B cell (primary cell): ENCODE measurements around the gene RPS21. TPM values are rescaled to one million over a fixed set of nuclear protein-coding genes. Genes with fewer than 3 reads are reported as not detected.

Experiments used
- ATAC-seq: fragments of 200-7000 bp; cut with Tn5 transposase; one replicate; pipeline ENCODE4 v1.10.0; 2021; ENCODE audit warnings: low read depth, mild to moderate bottlenecking, moderate number of reproducible peaks, moderate library complexity
- CTCF ChIA-PET: fragments of 350-600 bp; sonication (Branson Sonifier 250); formaldehyde crosslinking; loops from one replicate; lab custom pipeline; 2021; ENCODE audit warnings: antibody characterized with exemption, inconsistent platforms; lab: Charles Lee
- POLR2A ChIA-PET: fragments of 350-600 bp; sonication (Branson Sonifier 250); formaldehyde crosslinking; loops from one replicate; lab custom pipeline; 2021; ENCODE audit warnings: antibody characterized with exemption; lab: Charles Lee
- DNase-seq: peaks from one replicate; pipeline ENCODE4 v3.0.0; 2013
- H2AFZ ChIP-seq: 2 replicates; pipeline ENCODE4 v1.6.1; 2012; ENCODE audit warnings: mild to moderate bottlenecking, low read depth, low read length; ENCODE audit not compliant: insufficient read depth, poor library complexity, severe bottlenecking
- H3K27ac ChIP-seq, 2 donors: 1 replicate in 1 of 2; 2 replicates in 1 of 2; pipeline ENCODE4 v1.5.1; 2012 to 2013; ENCODE audit warnings: low read length in 2 of 2, mild to moderate bottlenecking in 2 of 2, moderate library complexity in 1 of 2
- H3K27me3 ChIP-seq, 4 experiments: fragments of 200-600 bp in 1 of 4; sonication (generic) in 1 of 4; replicated peaks in 1 of 4; 1 replicate in 2 of 4; 2 replicates in 2 of 4; pipeline versions ENCODE4 v1.6.1 to v1.7.0; 2013 to 2016; ENCODE audit warnings: low read length in 3 of 4, mild to moderate bottlenecking in 2 of 4, mixed read lengths in 1 of 4, moderate library complexity in 1 of 4; ENCODE audit not compliant: insufficient read depth in 4 of 4, control insufficient read depth in 3 of 4; ENCODE audit errors: control extremely low read depth in 1 of 4
- H3K36me3 ChIP-seq, 2 experiments: replicated peaks in 1 of 2; 1 replicate in 1 of 2; 2 replicates in 1 of 2; pipeline versions ENCODE4 v1.6.1 to v1.7.1; 2013; ENCODE audit warnings: low read length in 1 of 2; ENCODE audit not compliant: insufficient read depth in 2 of 2, control insufficient read depth in 1 of 2; ENCODE audit errors: control extremely low read depth in 1 of 2, extremely low read depth in 1 of 2
- H3K4me1 ChIP-seq, 2 donors: fragments of 200-600 bp in 1 of 2; sonication (generic) in 1 of 2; 1 replicate in 1 of 2; 2 replicates in 1 of 2; pipeline versions ENCODE4 v1.5.1 to v1.6.1; 2013 to 2017; ENCODE audit warnings: low read length in 2 of 2; ENCODE audit not compliant: control insufficient read depth in 2 of 2, insufficient read depth in 2 of 2
- H3K4me2 ChIP-seq: replicated peaks from 2 replicates; pipeline ENCODE3; 2012; ENCODE audit warnings: mild to moderate bottlenecking, low read depth, low read length; ENCODE audit not compliant: poor library complexity, severe bottlenecking
- H3K4me3 ChIP-seq, 5 experiments: fragments of 200-600 bp in 1 of 5; sonication (generic) in 1 of 5; 1 replicate in 3 of 5; 2 replicates in 2 of 5; pipeline versions ENCODE4 v1.5.1 to v1.7.0; 2011 to 2016; ENCODE audit warnings: low read length in 4 of 5, mild to moderate bottlenecking in 4 of 5, low read depth in 2 of 5, control low read depth in 1 of 5, moderate library complexity in 1 of 5; ENCODE audit not compliant: insufficient read depth in 1 of 5; ENCODE audit errors: control extremely low read depth in 1 of 5, extremely low read depth in 1 of 5
- H3K79me2 ChIP-seq: fragments of 200-600 bp; sonication (generic); one replicate; pipeline ENCODE4 v1.6.0; 2016; ENCODE audit warnings: low read length; ENCODE audit not compliant: control insufficient read depth, insufficient read depth
- H3K9ac ChIP-seq: fragments of 200-600 bp; sonication (generic); 2 replicates; pipeline ENCODE4 v1.6.1; 2017; ENCODE audit warnings: mild to moderate bottlenecking, low read length, moderate library complexity
- H3K9me3 ChIP-seq, 3 donors: one replicate each; pipeline versions ENCODE4 v1.6.1 to v1.7.1; 2013; ENCODE audit warnings: low read length in 2 of 3; ENCODE audit not compliant: control insufficient read depth in 2 of 3, insufficient read depth in 1 of 3; ENCODE audit errors: control extremely low read depth in 1 of 3
- H4K20me1 ChIP-seq: 2 replicates; pipeline ENCODE4 v1.6.0; 2012; ENCODE audit warnings: mild to moderate bottlenecking, low read length; ENCODE audit not compliant: insufficient read depth, control insufficient read depth, poor library complexity, severe bottlenecking
- H3K27ac Mint-ChIP-seq: one replicate; pipeline ENCODE4 v1.8.0; 2021; ENCODE audit warnings: mixed read lengths
- H3K27me3 Mint-ChIP-seq: one replicate; pipeline ENCODE4 v1.8.0; 2021; ENCODE audit warnings: mixed read lengths
- H3K4me1 Mint-ChIP-seq: one replicate; pipeline ENCODE4 v1.8.0; 2021; ENCODE audit warnings: mixed read lengths
- H3K4me3 Mint-ChIP-seq: one replicate; pipeline ENCODE4 v1.8.0; 2021; ENCODE audit warnings: mixed read lengths
- H3K9me3 Mint-ChIP-seq: one replicate; pipeline ENCODE4 v1.8.0; 2022; ENCODE audit warnings: mixed read lengths; ENCODE audit not compliant: insufficient read depth
- EZH2 ChIP-seq: IDR thresholded peaks from 2 replicates; pipeline ENCODE4 v1.6.1; 2012; ENCODE audit warnings: borderline replicate concordance, low read depth, mild to moderate bottlenecking, moderate library complexity, low read length; ENCODE audit not compliant: insufficient read depth, poor library complexity, severe bottlenecking
- WGBS: methylation state at CpG from one replicate; pipeline ENCODE4 v1.1.5; 2013; ENCODE audit warnings: missing lambda C conversion rate; ENCODE audit not compliant: insufficient coverage; 5-methylcytosine and 5-hydroxymethylcytosine counted together
- intact Hi-C: fragments of 100-400 bp; cut with micrococcal nuclease; formaldehyde crosslinking; loops from one replicate; pipeline ENCODE4 v1.10.0; 2022
- polyA plus RNA-seq: library from polyadenylated mRNA; depleted of rRNA; stranded (reverse); fragments of >200 nt; gene quantifications from 2 replicates; pipeline ENCODE4 v1.2.3, GENCODE V29; 2012
- total RNA-seq, 2 donors: library from RNA; stranded (reverse); fragments of 120-200 nt in 1 of 2; gene quantifications; 1 replicate in 1 of 2; 2 replicates in 1 of 2; pipeline versions ENCODE4 v1.2.3 to v1.2.4, GENCODE V29; 2013 to 2022
- TF ChIP-seq, protein P1 (sequence below): fragments of 200-600 bp; IDR thresholded peaks from one replicate; pipeline ENCODE4 v1.8.0; 2022; ENCODE audit warnings: antibody characterized with exemption, mild to moderate bottlenecking

The RPS21 gene
- total and polyA plus RNA-seq, 2 donors (not counting 1 experiment from before 2014, with no cell fraction given) = 2,653 to 9,603 TPM

- Histone ChIP-seq H3K27me3 (peaks cover 0 to 8% (median 0%) of the 10 kb centered on the region in 4 experiments), H3K27ac (no peak overlapping the region), H3K4me1 (peaks cover 16 to 22% of the 10 kb centered on the region in 2 donors), H3K36me3 (no peaks in the 10 kb centered on the region), H2AFZ (no peak overlapping the region), H3K79me2 (no peaks in the 10 kb centered on the region), H3K9me3 (no peaks in the 10 kb centered on the region), H4K20me1 (no peaks in the 10 kb centered on the region), H3K9ac (no peak overlapping the region), H3K4me2 (no peak overlapping the region), H3K4me3 (no peak overlapping the region)
- whole genome bisulfite sequencing = 79% methylated on average over 19 of the region's 22 CpGs
- CTCF ChIA-PET = no interaction called here
- ATAC-seq (no peak), DNase-seq (no peak)
- TF ChIP-seq, protein P1, sequence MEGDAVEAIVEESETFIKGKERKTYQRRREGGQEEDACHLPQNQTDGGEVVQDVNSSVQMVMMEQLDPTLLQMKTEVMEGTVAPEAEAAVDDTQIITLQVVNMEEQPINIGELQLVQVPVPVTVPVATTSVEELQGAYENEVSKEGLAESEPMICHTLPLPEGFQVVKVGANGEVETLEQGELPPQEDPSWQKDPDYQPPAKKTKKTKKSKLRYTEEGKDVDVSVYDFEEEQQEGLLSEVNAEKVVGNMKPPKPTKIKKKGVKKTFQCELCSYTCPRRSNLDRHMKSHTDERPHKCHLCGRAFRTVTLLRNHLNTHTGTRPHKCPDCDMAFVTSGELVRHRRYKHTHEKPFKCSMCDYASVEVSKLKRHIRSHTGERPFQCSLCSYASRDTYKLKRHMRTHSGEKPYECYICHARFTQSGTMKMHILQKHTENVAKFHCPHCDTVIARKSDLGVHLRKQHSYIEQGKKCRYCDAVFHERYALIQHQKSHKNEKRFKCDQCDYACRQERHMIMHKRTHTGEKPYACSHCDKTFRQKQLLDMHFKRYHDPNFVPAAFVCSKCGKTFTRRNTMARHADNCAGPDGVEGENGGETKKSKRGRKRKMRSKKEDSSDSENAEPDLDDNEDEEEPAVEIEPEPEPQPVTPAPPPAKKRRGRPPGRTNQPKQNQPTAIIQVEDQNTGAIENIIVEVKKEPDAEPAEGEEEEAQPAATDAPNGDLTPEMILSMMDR = no peak
- TF ChIP-seq EZH2 = no peak
- intact Hi-C loops = no loop called here
- POLR2A ChIA-PET = no interaction called here
- no peak overlapping the region for H3K4me3 Mint-ChIP-seq
- H3K4me1 Mint-ChIP-seq = peaks cover 12% of the 10 kb centered on the region
- no peaks in the 10 kb centered on the region for H3K9me3 Mint-ChIP-seq
- H3K27me3 Mint-ChIP-seq = no peaks in the 10 kb centered on the region
- no peak overlapping the region for H3K27ac Mint-ChIP-seq
Observed at GRCh38 chr20:62412194-62413024, 25.5 kb downstream of the RPS21 start.

DNA sequence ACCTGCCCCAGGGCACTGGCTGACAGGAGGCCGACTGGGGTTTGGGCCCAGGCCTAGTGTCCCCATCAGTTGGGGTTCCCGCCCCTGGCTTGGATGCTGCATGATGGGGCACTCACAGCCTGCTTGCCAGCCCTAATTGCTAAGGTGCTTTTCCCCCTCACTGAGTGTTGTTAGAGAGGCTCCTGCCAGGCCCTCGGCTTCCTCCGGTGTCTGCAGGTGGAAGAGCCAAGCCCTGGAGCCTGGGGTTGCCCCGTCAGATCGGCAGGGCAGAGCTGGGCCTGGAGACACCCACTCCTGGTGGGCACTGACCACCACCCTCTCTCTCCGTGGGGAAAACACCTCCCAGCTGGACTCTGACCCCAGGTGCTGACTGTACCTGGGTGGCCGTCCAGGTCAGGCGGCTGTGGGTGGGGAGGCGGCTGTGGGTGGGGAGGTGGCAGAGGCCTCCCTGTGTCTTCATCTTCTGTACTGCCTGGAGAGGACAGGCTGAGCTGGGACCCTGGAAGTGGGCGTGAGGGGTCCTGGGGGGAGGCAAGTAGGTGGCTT lies 26.2 kb downstream of the RPS21 start:
- Mint-ChIP-seq H3K9me3 (no peaks in the 10 kb centered on the region), H3K27me3 (no peaks in the 10 kb centered on the region), H3K4me1 (peaks cover 12% of the 10 kb centered on the region), H3K4me3 (no peak overlapping the region), H3K27ac (no peak overlapping the region)
- Histone ChIP-seq H3K4me1 (peaks cover 11 to 16% of the 10 kb centered on the region in 2 donors), H3K36me3 (no peaks in the 10 kb centered on the region), H4K20me1 (no peaks in the 10 kb centered on the region), H3K79me2 (no peaks in the 10 kb centered on the region), H3K4me2 (no peak overlapping the region), H3K27me3 (peaks cover 0 to 8% (median 0%) of the 10 kb centered on the region in 4 experiments), H3K27ac (no peak overlapping the region), H2AFZ (no peak overlapping the region), H3K9ac (no peak overlapping the region), H3K9me3 (no peaks in the 10 kb centered on the region), H3K4me3 (no peak overlapping the region)
- ChIA-PET POLR2A (no interaction called here), CTCF (no interaction called here)
- intact Hi-C loops = no loop called here
- TF ChIP-seq, protein P1 = no peak
- no peak for TF ChIP-seq EZH2
- no peak for ATAC-seq
- 95% methylated on average over 8 of the region's 11 CpGs for WGBS
- DNase-seq = no peak
